ENCODE data around the gene ARMC3.

ARMC3 gene

GRCh38 chr10:22990443-22990842 lies 62.6 kb downstream of the ARMC3 start:
- H3K36me3 ChIP-seq (ENCODE audit: control insufficient read depth, low read length) = no peaks in the 10 kb centered on the region
- H3K9me3 ChIP-seq (ENCODE audit: control insufficient read depth, insufficient read depth, low read length) = no peaks in the 10 kb centered on the region
- no peak overlapping the region for H3K27ac ChIP-seq (ENCODE audit: low read depth, low read length)
- peaks cover 2% of the 10 kb centered on the region; the same call in 1 of the 2 replicates for H3F3A ChIP-seq (ENCODE audit: control insufficient read depth, insufficient read depth)
- H3K9me2 ChIP-seq (replicated peaks; ENCODE audit: control insufficient read depth, low read length) = no peaks in the 10 kb centered on the region
- H3K4me2 ChIP-seq (ENCODE audit: low read length) = no peak overlapping the region
- TF ChIP-seq CTCF (IDR thresholded peaks at IDR 0.05; ENCODE audit: low read depth, low read length, poor library complexity, severe bottlenecking) = no peak
- no peak for TF ChIP-seq EZH2phosphoT487 (IDR thresholded peaks at IDR 0.05; ENCODE audit: borderline replicate concordance, low read length)
- no peaks in the 10 kb centered on the region for H4K20me1 ChIP-seq (ENCODE audit: control insufficient read depth, insufficient read depth, low read depth, low read length)
- no peak overlapping the region for H3K4me3 ChIP-seq (ENCODE audit: low read length)
- peaks cover 6% of the 10 kb centered on the region; the same call in 1 of the 2 replicates for H3K4me1 ChIP-seq (ENCODE audit: control insufficient read depth, low read length)
- peaks cover 51% of the 10 kb centered on the region for H3K27me3 ChIP-seq (ENCODE audit: control insufficient read depth, low read length)
- no peaks in the 10 kb centered on the region for H3K79me2 ChIP-seq (ENCODE audit: control insufficient read depth, low read length)

- H3K9me3 ChIP-seq (ENCODE audit: control insufficient read depth, insufficient read depth, low read length) = no peaks in the 10 kb centered on the region
- H3K4me3 ChIP-seq (ENCODE audit: low read length) = no peak overlapping the region
- H3K4me2 ChIP-seq (ENCODE audit: low read length) = no peak overlapping the region
- peaks cover 58% of the 10 kb centered on the region for H3K27me3 ChIP-seq (ENCODE audit: control insufficient read depth, low read length)
- H3K27ac ChIP-seq (ENCODE audit: low read depth, low read length) = no peak overlapping the region
- H3K36me3 ChIP-seq (ENCODE audit: control insufficient read depth, low read length) = no peaks in the 10 kb centered on the region
- 0 out of 2 replicates have a peak, but pooled peaks cover 2% of the 10 kb centered on the region for H3F3A ChIP-seq (ENCODE audit: control insufficient read depth, insufficient read depth)
- H3K9me2 ChIP-seq (replicated peaks; ENCODE audit: control insufficient read depth, low read length) = no peaks in the 10 kb centered on the region
- TF ChIP-seq CTCF (IDR thresholded peaks at IDR 0.05; ENCODE audit: low read depth, low read length, poor library complexity, severe bottlenecking) (no peak), EZH2phosphoT487 (IDR thresholded peaks at IDR 0.05; ENCODE audit: borderline replicate concordance, low read length) (no peak)
- H4K20me1 ChIP-seq (ENCODE audit: control insufficient read depth, insufficient read depth, low read depth, low read length) = no peaks in the 10 kb centered on the region
- peaks cover 6% of the 10 kb centered on the region; the same call in 1 of the 2 replicates for H3K4me1 ChIP-seq (ENCODE audit: control insufficient read depth, low read length)
- H3K79me2 ChIP-seq (ENCODE audit: control insufficient read depth, low read length) = no peaks in the 10 kb centered on the region
Measured at GRCh38 chr10:22992075-22992474, 64.2 kb downstream of the ARMC3 start.

- peaks cover 6% of the 10 kb centered on the region; the same call in 1 of the 2 replicates for H3K4me1 ChIP-seq (ENCODE audit: control insufficient read depth, low read length)
- H3K27ac ChIP-seq (ENCODE audit: low read depth, low read length) = no peak overlapping the region
- H3K4me2 ChIP-seq (ENCODE audit: low read length) = no peak overlapping the region
- H3K36me3 ChIP-seq (ENCODE audit: control insufficient read depth, low read length) = no peaks in the 10 kb centered on the region
- no peaks in the 10 kb centered on the region for H3K79me2 ChIP-seq (ENCODE audit: control insufficient read depth, low read length)
- H3F3A ChIP-seq (ENCODE audit: control insufficient read depth, insufficient read depth) = 0 out of 2 replicates have a peak, but pooled peaks cover 2% of the 10 kb centered on the region
- no peaks in the 10 kb centered on the region for H4K20me1 ChIP-seq (ENCODE audit: control insufficient read depth, insufficient read depth, low read depth, low read length)
- TF ChIP-seq EZH2phosphoT487 (IDR thresholded peaks at IDR 0.05; ENCODE audit: borderline replicate concordance, low read length) (no peak), CTCF (IDR thresholded peaks at IDR 0.05; ENCODE audit: low read depth, low read length, poor library complexity, severe bottlenecking) (no peak)
- no peaks in the 10 kb centered on the region for H3K9me3 ChIP-seq (ENCODE audit: control insufficient read depth, insufficient read depth, low read length)
- no peak overlapping the region for H3K4me3 ChIP-seq (ENCODE audit: low read length)
- H3K27me3 ChIP-seq (ENCODE audit: control insufficient read depth, low read length) = peaks cover 58% of the 10 kb centered on the region
- H3K9me2 ChIP-seq (replicated peaks; ENCODE audit: control insufficient read depth, low read length) = no peaks in the 10 kb centered on the region
Measured at GRCh38 chr10:22992621-22993020, 64.8 kb downstream of the ARMC3 start.

Measured in DOHH2 (cell line).